Ovary (tissue), 9 donors: Measurements from ENCODE around the gene NUP210. TPM values are rescaled to one million over a fixed set of nuclear protein-coding genes. Genes with fewer than 3 reads are reported as not detected.

Source experiments
- DNase-seq, 5 donors: peaks; one replicate each; pipeline ENCODE4 v3.0.0-alpha.2; 2019 to 2020
- H3K27ac ChIP-seq, 2 donors: fragments of 200-600 bp; one replicate each; pipeline versions ENCODE4 v1.5.1 to v1.8.0; 2019 to 2022
- H3K27me3 ChIP-seq: fragments of 200-600 bp; one replicate; pipeline ENCODE4 v1.8.0; 2022
- H3K36me3 ChIP-seq: fragments of 200-600 bp; sonication (generic); one replicate; pipeline ENCODE4 v1.5.1; 2019
- H3K4me1 ChIP-seq: one replicate; pipeline ENCODE4 v1.8.1; 2013; ENCODE audit warnings: mild to moderate bottlenecking, moderate library complexity; ENCODE audit not compliant: insufficient read depth
- H3K4me3 ChIP-seq: fragments of 200-600 bp; sonication (generic); one replicate; pipeline ENCODE4 v1.5.1; 2017
- H3K9me3 ChIP-seq, 2 donors: fragments of 200-600 bp in 1 of 2; sonication (generic) in 1 of 2; one replicate each; pipeline versions ENCODE4 v1.5.1 to v1.8.1; 2013 to 2019; ENCODE audit warnings: mild to moderate bottlenecking in 1 of 2, moderate library complexity in 1 of 2
- EP300 ChIP-seq: sonication (generic); formaldehyde crosslinking; IDR thresholded peaks from one replicate; pipeline ENCODE4 v1.6.1; 2017; ENCODE audit warnings: antibody characterized with exemption
- POLR2A ChIP-seq: fragments of 450-650 bp; IDR thresholded peaks from one replicate; pipeline ENCODE4 v1.6.1; 2017; ENCODE audit warnings: antibody characterized with exemption, mild to moderate bottlenecking, moderate library complexity
- WGBS, 3 donors: extraction: QIAGEN DNeasy Blood & Tissue Kit in 1 of 3; methylation state at CpG; one replicate each; pipeline versions ENCODE4 v1.1.5 to v1.1.7; 2013 to 2017; 5-methylcytosine and 5-hydroxymethylcytosine counted together
- intact Hi-C, 4 donors: fragments of 100-400 bp; cut with DNase I; formaldehyde crosslinking; loops; one replicate each; pipeline versions ENCODE4 v1.11.0 to v1.15.1; 2022 to 2023
- polyA plus RNA-seq, 2 donors: library from polyadenylated mRNA; stranded (reverse); fragments of 200-250 nt in 1 of 2; fragments of 350-450 nt in 1 of 2; fragmentation: Illumina TruSeq in 1 of 2; extraction: RNeasy Lipid Tissue Mini Kit (QIAGEN cat#74804) in 1 of 2; gene quantifications; one replicate each; pipeline ENCODE4 v1.2.3, GENCODE V29; 2013 to 2014
- total RNA-seq, 7 donors: library from RNA; depleted of rRNA in 2 of 7; stranded (reverse); fragments of >200 nt in 2 of 7; fragmentation: NEBNext Ultra II Directional in 3 of 7; extraction: Animal tissue kit (Norgen Biotek cat#: 25700) in 3 of 7; gene quantifications; one replicate each; pipeline versions ENCODE4 v1.1.0 to v1.2.4, GENCODE V29; 2016 to 2023
- TF ChIP-seq, protein P1 (sequence below), 3 donors: fragments of 450-650 bp in 2 of 3; fragments of 200-600 bp in 1 of 3; IDR thresholded peaks; one replicate each; pipeline versions ENCODE4 v1.5.1 to v1.8.0; 2016 to 2022; ENCODE audit warnings: antibody characterized with exemption in 3 of 3, mild to moderate bottlenecking in 1 of 3
- donor health status: DM: no; HTN: no; CAD: no; lungs with moderate emphysema.
- donor health status: DM: no; HTN: no; CAD: no.
- donor health status: Bipolar disorder and iron deficiency.
- donor health status: DM: yes; HTN: yes; CAD: no.
- donor health status: DM: no; HTN: no; CAD: no.
- donor health status: DM: yes; HTN: yes; CAD: no.

NUP210 gene
- total and polyA plus RNA-seq, 9 donors = 1.4 to 5.8 (median 3.2) TPM

- H3K4me3 ChIP-seq = no peak overlapping the region
- peaks cover 0 to 3% of the 10 kb centered on the region in 2 donors for H3K9me3 ChIP-seq
- TF ChIP-seq EP300 (no peak), POLR2A (no peak)
- TF ChIP-seq, protein P1, sequence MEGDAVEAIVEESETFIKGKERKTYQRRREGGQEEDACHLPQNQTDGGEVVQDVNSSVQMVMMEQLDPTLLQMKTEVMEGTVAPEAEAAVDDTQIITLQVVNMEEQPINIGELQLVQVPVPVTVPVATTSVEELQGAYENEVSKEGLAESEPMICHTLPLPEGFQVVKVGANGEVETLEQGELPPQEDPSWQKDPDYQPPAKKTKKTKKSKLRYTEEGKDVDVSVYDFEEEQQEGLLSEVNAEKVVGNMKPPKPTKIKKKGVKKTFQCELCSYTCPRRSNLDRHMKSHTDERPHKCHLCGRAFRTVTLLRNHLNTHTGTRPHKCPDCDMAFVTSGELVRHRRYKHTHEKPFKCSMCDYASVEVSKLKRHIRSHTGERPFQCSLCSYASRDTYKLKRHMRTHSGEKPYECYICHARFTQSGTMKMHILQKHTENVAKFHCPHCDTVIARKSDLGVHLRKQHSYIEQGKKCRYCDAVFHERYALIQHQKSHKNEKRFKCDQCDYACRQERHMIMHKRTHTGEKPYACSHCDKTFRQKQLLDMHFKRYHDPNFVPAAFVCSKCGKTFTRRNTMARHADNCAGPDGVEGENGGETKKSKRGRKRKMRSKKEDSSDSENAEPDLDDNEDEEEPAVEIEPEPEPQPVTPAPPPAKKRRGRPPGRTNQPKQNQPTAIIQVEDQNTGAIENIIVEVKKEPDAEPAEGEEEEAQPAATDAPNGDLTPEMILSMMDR (IDR thresholded peaks at IDR 0.05) = no peak
- no peak overlapping the region for H3K27ac ChIP-seq
- DNase-seq = no peak
- H3K4me1 ChIP-seq = no peaks in the 10 kb centered on the region
- intact Hi-C loops = no loop called here
- no peaks in the 10 kb centered on the region for H3K27me3 ChIP-seq
- H3K36me3 ChIP-seq = no peaks in the 10 kb centered on the region
These were observed 12.2 kb downstream of the NUP210 start for GRCh38 chr3:13407926-13408325.

- DNase-seq = no peak
- intact Hi-C loops = no loop called here
- TF ChIP-seq, protein P1 (IDR thresholded peaks at IDR 0.05) = no peak
- no peak for TF ChIP-seq EP300
- Histone ChIP-seq H3K4me1 (no peaks in the 10 kb centered on the region), H3K36me3 (no peaks in the 10 kb centered on the region), H3K27me3 (no peaks in the 10 kb centered on the region), H3K4me3 (no peak overlapping the region), H3K27ac (no peak overlapping the region), H3K9me3 (peaks cover 0 to 3% of the 10 kb centered on the region in 2 donors)
- 95 to 100% (median 100%) methylated on average over 1 of the region's 1 CpG for WGBS, 3 donors
These were observed 12.6 kb downstream of the NUP210 start for GRCh38 chr3:13407475-13407874.

DNA sequence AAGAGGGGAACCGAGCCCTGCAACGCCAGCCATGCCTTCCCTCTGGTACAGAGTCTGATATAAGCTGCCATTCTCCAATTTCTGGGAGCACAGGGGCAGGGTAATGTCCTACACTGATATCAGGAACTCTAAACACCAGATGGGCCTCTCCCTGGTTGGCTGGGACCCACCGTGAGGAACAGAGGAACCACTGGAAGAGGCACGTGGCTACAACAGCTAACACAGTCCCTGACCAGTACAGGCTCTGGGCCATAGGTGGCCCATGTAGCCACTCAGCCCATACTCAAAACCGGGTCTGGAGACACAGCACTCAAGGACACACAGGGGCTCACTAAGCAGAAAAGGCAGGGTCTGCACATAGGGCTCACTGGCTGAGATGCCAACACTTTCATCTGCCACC, 13.9 kb downstream of the NUP210 start:
- no peak overlapping the region for H3K27ac ChIP-seq
- intact Hi-C loops = no loop called here
- H3K9me3 ChIP-seq = peaks cover 0 to 3% of the 10 kb centered on the region in 2 donors

DNA sequence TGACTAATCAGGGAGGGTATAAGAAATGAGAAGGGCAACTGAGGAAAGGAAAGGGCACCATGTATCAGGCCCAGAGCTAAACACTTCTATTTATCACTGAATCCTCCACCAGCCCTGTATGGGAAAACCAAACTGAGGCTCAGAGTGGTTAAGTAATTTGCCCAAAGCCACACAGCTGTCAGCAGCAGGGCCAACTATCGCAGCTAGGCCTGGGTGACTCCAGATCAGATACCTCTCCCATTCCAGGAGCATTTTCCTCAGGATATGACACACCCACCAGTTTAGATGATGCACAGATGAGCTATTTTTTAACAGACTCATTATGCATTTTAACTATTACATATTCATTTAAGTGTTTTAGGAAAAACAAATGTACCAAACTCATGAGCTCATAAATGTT, 14.5 kb downstream of the NUP210 start:
- intact Hi-C loops = no loop called here
- no peaks in the 10 kb centered on the region for H3K27me3 ChIP-seq
- H3K9me3 ChIP-seq = peaks cover 0 to 3% of the 10 kb centered on the region in 2 donors
- H3K4me3 ChIP-seq = no peak overlapping the region
- no peak overlapping the region for H3K27ac ChIP-seq
- 95 to 100% (median 100%) methylated on average over 1 of the region's 1 CpG for WGBS, 3 donors
- H3K4me1 ChIP-seq = no peaks in the 10 kb centered on the region
- TF ChIP-seq, protein P1 (IDR thresholded peaks at IDR 0.05) = no peak
- TF ChIP-seq EP300 = no peak
- TF ChIP-seq POLR2A = no peak
- DNase-seq = no peak
- no peaks in the 10 kb centered on the region for H3K36me3 ChIP-seq

More for the DNA sequence above, 13.9 kb downstream of the NUP210 start:
- DNase-seq = no peak
- H3K4me1 ChIP-seq = no peaks in the 10 kb centered on the region
- 58 to 75% (median 62%) methylated on average over 5 of the region's 5 CpGs for WGBS, 3 donors
- no peaks in the 10 kb centered on the region for H3K27me3 ChIP-seq
- H3K4me3 ChIP-seq = no peak overlapping the region
- TF ChIP-seq EP300 = no peak
- TF ChIP-seq POLR2A = no peak
- TF ChIP-seq, protein P1 (IDR thresholded peaks at IDR 0.05) = no peak
- no peaks in the 10 kb centered on the region for H3K36me3 ChIP-seq
